Lower leg skin (tissue), 3 donors: ENCODE data around the gene PDCL3.

Experiments used
- POLR2A ChIP-seq, 2 donors: fragments of 450-650 bp; IDR thresholded peaks; one replicate each; pipeline ENCODE4 v1.6.1; 2016 to 2017; ENCODE audit warnings: antibody characterized with exemption in 2 of 2, mild to moderate bottlenecking in 1 of 2, moderate library complexity in 1 of 2
- TF ChIP-seq, protein P1 (sequence below), 3 donors: fragments of 450-650 bp; IDR thresholded peaks; one replicate each; pipeline ENCODE4 v1.5.1; 2016; ENCODE audit warnings: antibody characterized with exemption in 3 of 3, mild to moderate bottlenecking in 3 of 3, moderate library complexity in 2 of 3

- TF ChIP-seq, protein P1, sequence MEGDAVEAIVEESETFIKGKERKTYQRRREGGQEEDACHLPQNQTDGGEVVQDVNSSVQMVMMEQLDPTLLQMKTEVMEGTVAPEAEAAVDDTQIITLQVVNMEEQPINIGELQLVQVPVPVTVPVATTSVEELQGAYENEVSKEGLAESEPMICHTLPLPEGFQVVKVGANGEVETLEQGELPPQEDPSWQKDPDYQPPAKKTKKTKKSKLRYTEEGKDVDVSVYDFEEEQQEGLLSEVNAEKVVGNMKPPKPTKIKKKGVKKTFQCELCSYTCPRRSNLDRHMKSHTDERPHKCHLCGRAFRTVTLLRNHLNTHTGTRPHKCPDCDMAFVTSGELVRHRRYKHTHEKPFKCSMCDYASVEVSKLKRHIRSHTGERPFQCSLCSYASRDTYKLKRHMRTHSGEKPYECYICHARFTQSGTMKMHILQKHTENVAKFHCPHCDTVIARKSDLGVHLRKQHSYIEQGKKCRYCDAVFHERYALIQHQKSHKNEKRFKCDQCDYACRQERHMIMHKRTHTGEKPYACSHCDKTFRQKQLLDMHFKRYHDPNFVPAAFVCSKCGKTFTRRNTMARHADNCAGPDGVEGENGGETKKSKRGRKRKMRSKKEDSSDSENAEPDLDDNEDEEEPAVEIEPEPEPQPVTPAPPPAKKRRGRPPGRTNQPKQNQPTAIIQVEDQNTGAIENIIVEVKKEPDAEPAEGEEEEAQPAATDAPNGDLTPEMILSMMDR (IDR thresholded peaks at IDR 0.05): no peak
- TF ChIP-seq POLR2A (IDR thresholded peaks at IDR 0.05): no peak
Observed at GRCh38 chr2:100592226-100592625, 29.4 kb downstream of the PDCL3 start.
